ENCODE results near the gene LKAAEAR1.

The LKAAEAR1 gene

DNA sequence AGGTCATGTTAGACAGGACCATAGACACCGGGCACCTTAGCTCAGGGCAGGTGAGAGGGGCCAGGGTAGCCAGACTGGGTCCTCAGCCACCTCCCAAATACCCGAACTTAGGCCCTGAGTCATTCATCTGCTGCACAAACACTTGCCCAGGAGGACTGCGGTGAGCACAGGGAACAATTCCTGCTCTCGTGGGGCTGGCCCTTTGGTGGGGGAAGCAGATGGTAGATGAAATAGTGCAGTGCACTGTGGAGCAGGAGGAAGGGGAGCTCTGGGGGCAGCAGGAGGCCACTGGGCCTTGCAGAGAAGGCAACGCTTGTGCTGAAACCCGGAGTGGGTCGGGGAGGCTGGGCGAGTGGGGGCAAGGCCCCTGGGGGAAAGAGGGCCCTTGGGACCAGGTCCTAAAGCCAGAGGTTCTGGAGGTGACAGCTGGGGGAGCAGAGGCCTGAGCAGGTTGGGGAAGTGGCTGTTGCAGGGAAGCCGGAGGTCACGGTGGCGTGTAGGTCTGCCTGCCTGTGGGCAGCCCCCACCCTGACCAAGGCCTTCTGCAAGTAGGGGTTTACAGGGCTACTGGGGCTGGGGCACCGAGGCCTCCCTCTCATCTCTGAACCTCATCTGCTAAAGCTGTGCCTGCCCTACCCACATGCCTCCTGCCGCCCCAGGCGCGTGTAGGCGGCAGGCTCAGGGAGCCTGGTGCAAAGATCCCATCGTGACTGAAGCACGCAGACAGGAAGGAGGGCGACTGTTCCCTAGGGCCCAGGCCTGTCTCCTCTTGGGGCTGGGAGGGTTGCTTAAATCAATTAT, 27.8 kb upstream of the LKAAEAR1 start:
- DNase-seq = no peak
- H3K36me3 ChIP-seq (replicated peaks) = no peaks in the 10 kb centered on the region
- H3K27ac ChIP-seq = no peak overlapping the region
- H3K27me3 ChIP-seq (replicated peaks) = peaks cover 2% of the 10 kb centered on the region
- TF ChIP-seq, protein P1, sequence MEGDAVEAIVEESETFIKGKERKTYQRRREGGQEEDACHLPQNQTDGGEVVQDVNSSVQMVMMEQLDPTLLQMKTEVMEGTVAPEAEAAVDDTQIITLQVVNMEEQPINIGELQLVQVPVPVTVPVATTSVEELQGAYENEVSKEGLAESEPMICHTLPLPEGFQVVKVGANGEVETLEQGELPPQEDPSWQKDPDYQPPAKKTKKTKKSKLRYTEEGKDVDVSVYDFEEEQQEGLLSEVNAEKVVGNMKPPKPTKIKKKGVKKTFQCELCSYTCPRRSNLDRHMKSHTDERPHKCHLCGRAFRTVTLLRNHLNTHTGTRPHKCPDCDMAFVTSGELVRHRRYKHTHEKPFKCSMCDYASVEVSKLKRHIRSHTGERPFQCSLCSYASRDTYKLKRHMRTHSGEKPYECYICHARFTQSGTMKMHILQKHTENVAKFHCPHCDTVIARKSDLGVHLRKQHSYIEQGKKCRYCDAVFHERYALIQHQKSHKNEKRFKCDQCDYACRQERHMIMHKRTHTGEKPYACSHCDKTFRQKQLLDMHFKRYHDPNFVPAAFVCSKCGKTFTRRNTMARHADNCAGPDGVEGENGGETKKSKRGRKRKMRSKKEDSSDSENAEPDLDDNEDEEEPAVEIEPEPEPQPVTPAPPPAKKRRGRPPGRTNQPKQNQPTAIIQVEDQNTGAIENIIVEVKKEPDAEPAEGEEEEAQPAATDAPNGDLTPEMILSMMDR (IDR thresholded peaks at IDR 0.05; ENCODE audit: low read depth, low read length, missing control alignments) = no peak
- no peak overlapping the region for H3K4me3 ChIP-seq (ENCODE audit: low read depth, low read length)
- in situ Hi-C loops (cut with HindIII; ENCODE audit: low pct_ligation_motif_present, low sequenced_read_pairs) = no loop called here

GRCh38 chr20:64110411-64111068, 26.3 kb upstream of the LKAAEAR1 start:
- Histone ChIP-seq H3K4me3 (ENCODE audit: low read depth, low read length) (no peak overlapping the region), H3K27me3 (replicated peaks) (peaks cover 2% of the 10 kb centered on the region), H3K27ac (no peak overlapping the region), H3K36me3 (replicated peaks) (no peaks in the 10 kb centered on the region)
- TF ChIP-seq, protein P1 (IDR thresholded peaks at IDR 0.05; ENCODE audit: low read depth, low read length, missing control alignments) = no peak
- no peak for DNase-seq
- in situ Hi-C loops (cut with HindIII; ENCODE audit: low pct_ligation_motif_present, low sequenced_read_pairs) = no loop called here

DNA sequence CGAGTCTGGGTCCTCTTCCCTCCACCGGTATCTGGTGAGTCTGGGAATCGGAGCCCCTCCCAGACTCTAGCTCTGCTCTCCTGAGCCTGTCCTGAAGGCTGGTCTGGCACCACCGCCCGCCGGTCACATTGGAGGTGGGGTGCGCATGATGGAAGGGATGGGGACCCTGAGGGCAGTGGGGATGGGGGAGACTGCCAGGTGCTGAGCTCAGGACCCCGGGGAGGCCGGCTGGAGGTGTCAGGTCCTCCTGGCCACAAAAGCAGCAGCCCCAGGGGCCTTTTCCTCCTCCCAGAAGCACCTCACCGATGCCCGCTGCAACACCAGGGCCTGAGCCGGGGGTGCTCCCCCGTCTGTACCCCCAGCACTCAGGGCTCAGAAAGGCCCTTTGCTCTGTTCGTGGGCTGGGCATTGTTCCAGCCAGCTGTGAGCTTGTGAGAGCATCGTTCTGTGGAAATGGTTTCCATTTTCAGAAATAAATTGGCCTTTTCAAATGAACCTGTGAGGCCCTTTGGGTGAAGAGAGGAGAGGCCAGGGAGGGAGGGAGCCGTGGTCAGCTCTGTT, 25.7 kb upstream of the LKAAEAR1 start:
- no peak overlapping the region for H3K4me3 ChIP-seq (ENCODE audit: low read depth, low read length)
- in situ Hi-C loops (cut with HindIII; ENCODE audit: low pct_ligation_motif_present, low sequenced_read_pairs) = no loop called here
- DNase-seq = no peak

DNA sequence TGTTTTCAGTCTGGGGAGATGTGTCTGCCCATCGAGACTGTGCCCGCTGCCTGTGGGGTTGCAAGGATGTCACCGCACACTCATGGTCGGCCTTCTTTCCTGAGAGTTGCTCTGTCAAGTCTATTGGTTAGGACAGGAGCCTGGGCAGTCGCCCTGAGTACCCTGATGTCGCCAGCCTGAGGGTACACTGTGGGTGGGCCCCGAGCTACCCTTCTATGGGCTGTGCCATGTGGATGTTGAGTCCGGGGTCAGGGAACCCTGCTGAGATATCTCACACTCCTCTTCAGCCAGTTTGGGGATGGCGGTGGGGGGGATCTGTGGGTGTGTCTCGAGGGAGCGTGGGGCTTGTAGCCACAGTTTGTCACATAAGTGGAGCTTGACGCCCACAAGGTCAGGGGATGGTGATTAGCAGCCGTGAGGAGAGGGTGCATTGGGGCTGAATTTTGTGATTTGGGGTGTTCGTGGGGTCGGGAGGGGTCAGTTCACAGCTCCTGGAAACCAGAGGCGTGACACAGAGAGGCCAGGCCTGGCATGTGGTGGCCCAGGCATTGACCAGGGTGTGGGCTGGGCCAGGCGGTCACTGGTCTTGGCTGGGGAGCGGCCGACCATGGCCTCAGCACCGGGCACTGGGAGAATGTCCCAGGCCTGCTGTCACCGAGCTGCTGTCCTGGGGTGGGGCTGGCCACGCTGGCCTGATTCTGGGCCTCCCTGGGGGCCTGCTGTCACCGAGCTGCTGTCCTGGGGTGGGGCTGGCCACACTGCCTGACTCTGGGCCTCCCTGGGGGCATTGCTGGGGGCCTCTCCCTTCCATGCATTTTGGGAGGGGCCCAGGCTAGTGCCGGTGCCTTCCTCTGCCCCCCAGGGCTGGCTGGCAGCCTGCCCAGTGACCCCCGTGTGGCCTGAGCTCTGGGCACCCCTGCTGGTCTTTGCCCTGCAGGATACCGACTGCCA, 24.8 kb upstream of the LKAAEAR1 start:
- in situ Hi-C loops (cut with HindIII; ENCODE audit: low pct_ligation_motif_present, low sequenced_read_pairs) = no loop called here
- no peak for DNase-seq
- peaks cover 2% of the 10 kb centered on the region for H3K27me3 ChIP-seq (replicated peaks)
- TF ChIP-seq, protein P1 (IDR thresholded peaks at IDR 0.05; ENCODE audit: low read depth, low read length, missing control alignments) = no peak
- no peak overlapping the region for H3K27ac ChIP-seq
- no peaks in the 10 kb centered on the region for H3K36me3 ChIP-seq (replicated peaks)
- H3K4me3 ChIP-seq (ENCODE audit: low read depth, low read length) = no peak overlapping the region

More for the DNA sequence above, 25.7 kb upstream of the LKAAEAR1 start:
- Histone ChIP-seq H3K27me3 (replicated peaks) (peaks cover 2% of the 10 kb centered on the region), H3K27ac (no peak overlapping the region), H3K36me3 (replicated peaks) (no peaks in the 10 kb centered on the region)
- TF ChIP-seq, protein P1 (IDR thresholded peaks at IDR 0.05; ENCODE audit: low read depth, low read length, missing control alignments) = no peak

GRCh38 chr20:64107736-64108457, 23.7 kb upstream of the LKAAEAR1 start:
- Histone ChIP-seq H3K36me3 (replicated peaks) (no peaks in the 10 kb centered on the region), H3K27ac (no peak overlapping the region), H3K27me3 (replicated peaks) (peaks cover 7% of the 10 kb centered on the region), H3K4me3 (ENCODE audit: low read depth, low read length) (no peak overlapping the region)
- DNase-seq = no peak
- TF ChIP-seq, protein P1 (IDR thresholded peaks at IDR 0.05; ENCODE audit: low read depth, low read length, missing control alignments) = no peak
- in situ Hi-C loops (cut with HindIII; ENCODE audit: low pct_ligation_motif_present, low sequenced_read_pairs) = no loop called here

All from brain microvascular endothelial cell (primary cell).